MM.1S (cell line): ENCODE measurements around the gene RASL10B.

Experiments
- DNase-seq: peaks from one replicate; pipeline ENCODE4 v3.0.0-alpha.2; 2015
- H2AFZ ChIP-seq: fragments of 300-600 bp; sonication (generic); 2 replicates; pipeline ENCODE4 v1.6.0; 2016; ENCODE audit warnings: antibody characterized with exemption, low read length
- H3F3A ChIP-seq: fragments of 300-600 bp; sonication (generic); 2 replicates; pipeline ENCODE4 v1.6.1; 2016; ENCODE audit warnings: mild to moderate bottlenecking, antibody characterized with exemption, low read length, moderate library complexity, mixed read lengths; ENCODE audit not compliant: insufficient read depth
- H3K27ac ChIP-seq: fragments of 300-600 bp; sonication (generic); 2 replicates; pipeline ENCODE4 v1.5.1; 2016; ENCODE audit warnings: mild to moderate bottlenecking, low read length
- H3K27me3 ChIP-seq: fragments of 300-600 bp; sonication (generic); replicated peaks from 2 replicates; pipeline ENCODE4 v1.6.0; 2016; ENCODE audit warnings: low read length; ENCODE audit not compliant: insufficient read depth
- H3K36me3 ChIP-seq: fragments of 300-600 bp; sonication (generic); replicated peaks from 2 replicates; pipeline ENCODE4 v1.6.1; 2016; ENCODE audit warnings: mild to moderate bottlenecking, low read length, mixed read lengths; ENCODE audit not compliant: insufficient read depth
- H3K4me1 ChIP-seq: fragments of 300-600 bp; sonication (generic); 2 replicates; pipeline ENCODE4 v1.6.1; 2016; ENCODE audit warnings: low read length, mixed read lengths
- H3K4me2 ChIP-seq: fragments of 300-600 bp; sonication (generic); 2 replicates; pipeline ENCODE4 v1.6.0; 2016; ENCODE audit warnings: low read depth, low read length
- H3K4me3 ChIP-seq: fragments of 300-600 bp; sonication (generic); 2 replicates; pipeline ENCODE4 v1.5.1; 2016; ENCODE audit warnings: low read length, mixed read lengths
- H3K79me2 ChIP-seq: fragments of 300-600 bp; sonication (generic); 2 replicates; pipeline ENCODE4 v1.6.1; 2016; ENCODE audit warnings: mixed run types, low read length, mixed read lengths
- H3K9ac ChIP-seq: fragments of 300-600 bp; sonication (generic); 2 replicates; pipeline ENCODE4 v1.6.1; 2016; ENCODE audit warnings: low read length, mixed read lengths
- H3K9me2 ChIP-seq: fragments of 300-600 bp; sonication (generic); replicated peaks from 2 replicates; pipeline ENCODE4 v1.6.1; 2016; ENCODE audit warnings: mild to moderate bottlenecking, low read length, mixed read lengths; ENCODE audit not compliant: insufficient read depth
- H3K9me3 ChIP-seq: fragments of 300-600 bp; sonication (generic); replicated peaks from 2 replicates; pipeline ENCODE4 v1.6.1; 2016; ENCODE audit warnings: mild to moderate bottlenecking, low read length, mixed read lengths; ENCODE audit not compliant: insufficient read depth
- H4K20me1 ChIP-seq: fragments of 300-600 bp; sonication (generic); 2 replicates; pipeline ENCODE4 v1.6.1; 2016; ENCODE audit warnings: mild to moderate bottlenecking, low read length, moderate library complexity, mixed read lengths; ENCODE audit not compliant: insufficient read depth
- EZH2 ChIP-seq: fragments of 300-600 bp; sonication (generic); optimal IDR thresholded peaks from 2 replicates; pipeline ENCODE3; 2017; ENCODE audit warnings: low read depth, mild to moderate bottlenecking, antibody characterized with exemption, low read length, mixed read lengths
- EZH2phosphoT487 ChIP-seq: fragments of 300-600 bp; sonication (generic); IDR thresholded peaks from 2 replicates; pipeline ENCODE4 v1.6.1; 2018; ENCODE audit warnings: antibody characterized with exemption, low read length
- TF ChIP-seq, protein P1 (sequence below): fragments of 300-600 bp; sonication (generic); IDR thresholded peaks from 2 replicates; pipeline ENCODE4 v1.5.1; 2016; ENCODE audit warnings: antibody characterized with exemption, low read length, mixed read lengths

RASL10B gene

DNA sequence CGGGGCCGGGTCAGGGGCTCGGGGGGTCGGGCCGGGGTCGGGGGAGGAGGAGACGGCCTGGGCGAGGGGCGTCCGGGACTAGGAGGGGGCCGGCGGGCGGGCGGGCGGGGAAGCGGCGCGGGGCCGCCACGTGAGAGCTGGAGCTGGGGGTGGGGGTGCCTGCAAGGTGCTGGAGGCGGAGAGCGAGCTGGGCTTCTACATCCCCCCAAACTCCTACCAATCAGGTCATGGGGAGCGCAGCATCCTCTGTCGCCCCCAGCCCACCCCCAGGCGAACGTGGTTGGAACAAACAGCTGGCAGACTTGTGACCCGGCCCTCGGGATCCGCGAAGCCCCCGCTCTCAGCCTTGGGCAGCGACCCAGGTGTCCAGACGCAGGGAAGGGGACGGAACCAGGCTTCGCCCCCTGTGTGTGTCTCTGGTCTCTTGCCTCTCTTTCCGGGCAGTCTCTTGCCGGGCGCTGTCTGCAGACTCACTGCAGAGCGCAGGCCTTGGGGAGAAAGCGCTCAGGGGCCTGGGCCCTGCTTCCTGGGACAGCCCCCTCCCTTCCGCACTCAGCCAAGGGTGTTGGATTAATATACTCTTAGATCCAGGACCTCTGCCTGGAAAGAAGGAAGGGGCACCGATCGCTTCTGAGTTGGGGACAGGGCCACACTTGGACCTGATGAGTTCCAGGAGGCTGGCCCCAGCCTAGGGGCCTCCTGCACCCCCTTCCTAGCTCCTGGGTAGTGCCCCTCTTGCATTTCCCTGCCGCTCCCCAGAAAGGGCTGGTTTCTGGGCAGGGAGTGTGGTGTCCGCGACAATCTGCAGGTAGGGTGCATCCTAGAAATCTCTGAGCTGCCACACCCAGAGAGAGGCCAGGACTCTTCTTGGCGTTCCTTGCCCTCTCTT, 722 bp downstream of the RASL10B start:
- Histone ChIP-seq H3K27ac (no peak overlapping the region), H3K79me2 (no peaks in the 10 kb centered on the region), H3K4me3 (no peak overlapping the region), H3K9me2 (no peaks in the 10 kb centered on the region), H3K4me1 (peaks cover 9% of the 10 kb centered on the region), H2AFZ (no peak overlapping the region), H3F3A (no peaks in the 10 kb centered on the region), H3K9ac (no peak overlapping the region), H3K27me3 (no peaks in the 10 kb centered on the region), H3K36me3 (no peaks in the 10 kb centered on the region), H3K9me3 (no peaks in the 10 kb centered on the region), H4K20me1 (no peaks in the 10 kb centered on the region), H3K4me2 (no peak overlapping the region)
- no peak for DNase-seq
- TF ChIP-seq EZH2 (no peak), EZH2phosphoT487 (no peak)
- TF ChIP-seq, protein P1, sequence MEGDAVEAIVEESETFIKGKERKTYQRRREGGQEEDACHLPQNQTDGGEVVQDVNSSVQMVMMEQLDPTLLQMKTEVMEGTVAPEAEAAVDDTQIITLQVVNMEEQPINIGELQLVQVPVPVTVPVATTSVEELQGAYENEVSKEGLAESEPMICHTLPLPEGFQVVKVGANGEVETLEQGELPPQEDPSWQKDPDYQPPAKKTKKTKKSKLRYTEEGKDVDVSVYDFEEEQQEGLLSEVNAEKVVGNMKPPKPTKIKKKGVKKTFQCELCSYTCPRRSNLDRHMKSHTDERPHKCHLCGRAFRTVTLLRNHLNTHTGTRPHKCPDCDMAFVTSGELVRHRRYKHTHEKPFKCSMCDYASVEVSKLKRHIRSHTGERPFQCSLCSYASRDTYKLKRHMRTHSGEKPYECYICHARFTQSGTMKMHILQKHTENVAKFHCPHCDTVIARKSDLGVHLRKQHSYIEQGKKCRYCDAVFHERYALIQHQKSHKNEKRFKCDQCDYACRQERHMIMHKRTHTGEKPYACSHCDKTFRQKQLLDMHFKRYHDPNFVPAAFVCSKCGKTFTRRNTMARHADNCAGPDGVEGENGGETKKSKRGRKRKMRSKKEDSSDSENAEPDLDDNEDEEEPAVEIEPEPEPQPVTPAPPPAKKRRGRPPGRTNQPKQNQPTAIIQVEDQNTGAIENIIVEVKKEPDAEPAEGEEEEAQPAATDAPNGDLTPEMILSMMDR, result no peak

DNA sequence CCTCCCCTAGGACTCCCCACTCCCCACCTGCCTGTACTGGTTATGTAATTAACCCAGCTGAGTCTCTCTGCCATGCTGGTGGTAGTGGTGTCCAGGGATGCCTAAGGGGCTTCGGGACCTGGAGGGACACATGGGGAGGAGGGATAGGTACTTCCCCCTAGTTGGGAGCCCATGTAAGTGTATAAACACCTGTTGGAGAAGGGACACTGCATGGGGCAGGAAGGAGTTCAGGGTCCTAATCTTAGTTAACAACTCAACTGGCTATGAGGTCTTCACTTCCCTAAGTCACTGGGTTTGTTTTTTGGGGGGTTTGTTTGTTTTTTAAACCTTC, 1.3 kb downstream of the RASL10B start:
- H3K4me3 ChIP-seq, result no peak overlapping the region
- no peak overlapping the region for H3K9ac ChIP-seq
- no peaks in the 10 kb centered on the region for H3K9me3 ChIP-seq
- no peak overlapping the region for H3K4me2 ChIP-seq
- H3F3A ChIP-seq, result no peaks in the 10 kb centered on the region
- no peaks in the 10 kb centered on the region for H3K9me2 ChIP-seq
- H3K36me3 ChIP-seq, result no peaks in the 10 kb centered on the region
- no peaks in the 10 kb centered on the region for H3K27me3 ChIP-seq
- no peaks in the 10 kb centered on the region for H3K79me2 ChIP-seq
- no peak overlapping the region for H2AFZ ChIP-seq
- TF ChIP-seq EZH2, result no peak
- TF ChIP-seq, protein P1, result no peak
- no peak for TF ChIP-seq EZH2phosphoT487
- no peak for DNase-seq
- H3K4me1 ChIP-seq, result peaks cover 3% of the 10 kb centered on the region; the same call in 1 of the 2 replicates
- no peaks in the 10 kb centered on the region for H4K20me1 ChIP-seq
- H3K27ac ChIP-seq, result no peak overlapping the region

DNA sequence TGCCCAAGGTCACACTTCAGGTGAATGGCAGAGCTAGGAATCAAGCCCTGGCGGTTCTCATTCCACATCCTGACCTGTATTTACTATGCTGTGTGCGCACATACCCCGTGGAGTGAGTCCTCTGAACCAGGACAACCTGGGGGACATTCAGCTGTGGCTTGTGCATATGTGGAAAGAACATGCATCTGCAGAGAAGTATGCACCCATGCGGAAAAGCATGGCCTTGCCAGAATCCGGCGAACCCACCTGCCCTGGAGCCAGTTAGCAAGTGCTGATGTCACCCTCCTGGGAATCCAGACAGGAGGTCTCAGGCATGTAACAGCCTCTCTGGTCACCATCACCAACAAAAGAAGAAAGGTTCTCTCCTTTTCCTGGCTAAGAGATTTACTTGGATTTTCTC, 1.9 kb downstream of the RASL10B start:
- Histone ChIP-seq H2AFZ (no peak overlapping the region), H3K4me2 (no peak overlapping the region), H3K9ac (no peak overlapping the region), H3K27ac (no peak overlapping the region), H3K4me3 (no peak overlapping the region), H3K27me3 (no peaks in the 10 kb centered on the region), H3K4me1 (no peaks in the 10 kb centered on the region), H3F3A (no peaks in the 10 kb centered on the region), H3K36me3 (no peaks in the 10 kb centered on the region), H3K9me3 (no peaks in the 10 kb centered on the region), H3K79me2 (no peaks in the 10 kb centered on the region), H3K9me2 (no peaks in the 10 kb centered on the region), H4K20me1 (no peaks in the 10 kb centered on the region)
- DNase-seq, result no peak
- TF ChIP-seq, protein P1, result no peak
- no peak for TF ChIP-seq EZH2phosphoT487
- no peak for TF ChIP-seq EZH2
